GM18517 (cell line): ENCODE measurements around the gene PDCD1.
"Not testable (repeated sequence)": the region's sequence is repeated elsewhere in the genome, so short reads cannot be mapped to it uniquely, and the experiment has no call there.

ENCODE experiments used
- ATAC-seq: cut with Tn5 transposase; IDR thresholded peaks from one replicate; pipeline ENCODE4 v1.9.1; 2021; ENCODE audit warnings: mild to moderate bottlenecking, moderate library complexity; ENCODE audit not compliant: unreplicated experiment

The PDCD1 gene

DNA sequence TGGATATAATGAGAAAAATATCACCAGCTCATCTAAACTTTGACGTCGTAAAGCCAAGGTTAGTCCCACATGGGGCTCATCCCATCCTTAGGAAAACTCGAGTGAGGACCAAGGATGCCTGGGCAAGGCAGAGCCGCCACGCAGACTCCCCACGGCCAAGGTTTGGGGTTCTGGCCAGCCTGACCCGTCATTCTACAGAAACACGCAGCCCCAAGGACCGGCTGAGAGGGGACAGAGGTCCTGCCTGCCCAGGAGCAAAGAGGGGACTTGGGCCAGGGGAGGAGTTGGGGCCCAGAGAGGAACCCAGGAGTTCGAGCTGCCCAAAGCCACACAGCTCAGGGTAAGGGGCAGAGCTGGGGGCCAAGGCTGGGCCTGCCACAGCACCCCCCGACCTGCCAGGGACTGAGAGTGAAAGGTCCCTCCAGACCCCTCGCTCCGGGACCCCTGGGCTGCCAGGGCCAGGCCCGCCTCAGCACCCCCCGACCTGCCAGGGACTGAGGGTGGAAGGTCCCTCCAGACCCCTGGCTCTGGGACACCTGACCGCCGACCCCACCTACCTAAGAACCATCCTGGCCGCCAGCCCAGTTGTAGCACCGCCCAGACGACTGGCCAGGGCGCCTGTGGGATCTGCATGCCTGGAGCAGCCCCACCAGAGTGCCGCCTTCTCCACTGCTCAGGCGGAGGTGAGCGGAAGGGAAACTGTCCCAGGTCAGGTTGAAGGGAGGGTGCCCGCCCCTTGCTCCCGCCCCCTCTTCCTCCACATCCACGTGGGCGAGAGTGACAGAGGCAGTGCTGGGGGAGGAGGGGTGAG lies at the start of gene PDCD1:
Gene PDCD1 (minus strand): TSS at position 689 of the 811 bp plus-strand sequence. CDS start 56 bp downstream, at position 633.
- peak; percentile 30 for ATAC-seq

- not testable (repeated sequence) for ATAC-seq
These were observed 49.1 kb upstream of the PDCD1 start for GRCh38 chr2:241907831-241908230.

DNA sequence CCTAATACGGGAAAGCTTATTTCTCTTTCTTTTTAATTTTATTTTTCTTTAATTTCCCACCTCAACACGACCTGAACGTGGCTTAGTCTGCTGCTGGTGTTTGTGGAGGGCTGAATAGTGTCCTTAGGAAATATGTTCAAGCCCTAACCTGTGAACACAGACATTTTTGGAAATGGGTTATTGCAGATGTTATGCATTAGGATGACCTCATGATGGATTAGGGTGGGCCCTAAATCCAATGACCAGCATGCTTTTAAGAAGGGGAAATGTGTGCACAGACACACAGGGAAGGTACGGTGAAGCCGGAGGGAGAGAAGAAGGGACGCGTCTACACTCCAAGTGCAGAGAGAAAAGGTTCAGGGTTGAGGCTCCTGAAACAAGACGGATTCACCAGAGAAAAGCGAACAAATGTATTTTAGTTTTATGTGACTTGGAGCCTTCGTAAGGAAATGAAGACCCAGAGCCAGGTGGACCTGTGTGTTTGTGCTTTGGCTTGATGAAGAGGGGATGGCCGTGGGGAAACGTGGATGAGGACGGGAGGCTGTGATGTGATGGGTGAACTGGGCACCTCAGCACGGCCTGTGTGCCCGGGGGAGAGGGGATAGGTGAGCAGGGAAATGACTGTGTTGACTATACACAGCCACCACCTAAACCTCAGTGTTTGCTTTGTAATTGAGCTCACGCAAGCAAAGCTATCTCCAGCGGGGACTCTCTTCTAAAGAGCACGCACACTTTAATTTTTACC lies 48.3 kb upstream of the PDCD1 start:
- no peak for ATAC-seq

GRCh38 chr2:241906378-241906770 lies 47.7 kb upstream of the PDCD1 start:
- not testable (repeated sequence) for ATAC-seq

DNA sequence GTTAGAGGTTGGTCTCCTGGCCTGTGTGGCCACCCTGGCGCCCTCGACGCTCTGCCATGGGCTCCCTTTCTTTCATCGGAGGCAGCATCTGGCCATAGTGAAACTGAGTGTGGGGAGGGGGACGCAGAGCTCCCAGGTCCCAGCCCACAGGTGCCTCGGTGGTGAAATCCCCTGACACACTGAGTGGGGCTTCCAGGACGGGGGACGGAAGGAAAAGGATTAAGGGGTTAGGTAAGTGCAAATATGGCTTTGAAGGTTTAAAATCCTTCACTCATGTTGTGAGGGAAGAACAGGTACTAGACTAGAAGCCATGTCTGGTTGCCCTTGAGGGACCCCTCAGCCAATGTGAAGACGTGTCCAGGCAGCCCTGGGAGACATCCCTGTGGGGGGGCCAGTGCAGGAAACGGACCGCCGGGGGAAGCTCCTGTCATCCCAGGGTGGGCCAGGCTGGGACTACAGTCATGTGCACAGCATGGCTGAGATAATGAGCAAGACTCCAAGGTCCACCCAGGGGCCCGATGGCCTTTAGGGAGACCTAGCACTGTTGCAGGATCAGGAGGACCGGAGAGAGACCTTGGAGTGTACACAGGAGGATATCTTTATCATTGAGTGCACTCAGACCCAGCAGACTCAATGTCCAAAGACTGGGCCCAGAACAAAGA lies 47.2 kb upstream of the PDCD1 start:
- ATAC-seq = no peak

DNA sequence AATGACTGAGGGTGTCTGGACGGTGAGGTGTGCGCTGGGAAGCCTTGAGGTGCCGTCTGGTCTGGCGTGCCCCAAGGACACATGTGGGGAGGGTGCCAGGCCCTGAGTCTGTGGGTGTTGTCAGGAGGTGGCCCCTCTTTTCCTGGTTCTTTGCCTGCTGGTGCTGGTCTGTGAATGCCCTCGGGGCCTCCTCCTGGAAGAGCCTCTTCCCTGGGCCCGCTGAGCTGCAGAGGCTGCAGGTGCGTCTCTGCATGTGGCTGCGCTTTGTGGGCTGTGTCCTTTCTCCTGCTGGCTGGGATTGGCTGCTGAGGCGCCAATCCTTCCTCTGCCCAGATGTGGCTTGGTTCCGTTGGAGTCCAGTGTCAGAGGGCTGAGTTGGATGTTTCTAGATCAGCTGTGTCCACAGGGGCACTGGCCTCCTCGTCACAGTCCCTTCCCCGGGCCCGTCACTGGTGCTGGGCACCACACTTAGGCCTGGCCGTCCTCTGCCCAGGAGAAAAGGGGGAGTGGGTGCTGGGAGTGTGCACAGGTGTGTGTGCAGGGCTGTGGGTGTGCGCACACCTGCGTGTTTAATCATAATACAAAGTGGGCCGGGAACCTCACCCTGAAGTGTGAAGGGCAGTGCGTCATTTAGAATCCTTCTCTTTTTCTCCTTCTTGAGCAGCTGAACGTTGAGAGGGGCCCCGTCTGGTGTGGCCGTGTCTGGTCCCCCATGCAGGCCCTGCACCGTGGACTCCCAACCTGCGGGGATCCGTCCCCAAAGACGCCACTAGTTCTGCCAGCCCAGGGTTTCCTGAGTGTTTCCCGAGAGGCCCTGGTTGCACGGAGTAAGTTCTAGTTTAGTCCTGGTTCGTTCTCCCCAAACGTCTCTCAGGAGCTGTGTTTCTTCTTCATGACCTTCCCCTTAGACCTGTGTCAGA lies 46.4 kb upstream of the PDCD1 start:
- ATAC-seq = no peak

DNA sequence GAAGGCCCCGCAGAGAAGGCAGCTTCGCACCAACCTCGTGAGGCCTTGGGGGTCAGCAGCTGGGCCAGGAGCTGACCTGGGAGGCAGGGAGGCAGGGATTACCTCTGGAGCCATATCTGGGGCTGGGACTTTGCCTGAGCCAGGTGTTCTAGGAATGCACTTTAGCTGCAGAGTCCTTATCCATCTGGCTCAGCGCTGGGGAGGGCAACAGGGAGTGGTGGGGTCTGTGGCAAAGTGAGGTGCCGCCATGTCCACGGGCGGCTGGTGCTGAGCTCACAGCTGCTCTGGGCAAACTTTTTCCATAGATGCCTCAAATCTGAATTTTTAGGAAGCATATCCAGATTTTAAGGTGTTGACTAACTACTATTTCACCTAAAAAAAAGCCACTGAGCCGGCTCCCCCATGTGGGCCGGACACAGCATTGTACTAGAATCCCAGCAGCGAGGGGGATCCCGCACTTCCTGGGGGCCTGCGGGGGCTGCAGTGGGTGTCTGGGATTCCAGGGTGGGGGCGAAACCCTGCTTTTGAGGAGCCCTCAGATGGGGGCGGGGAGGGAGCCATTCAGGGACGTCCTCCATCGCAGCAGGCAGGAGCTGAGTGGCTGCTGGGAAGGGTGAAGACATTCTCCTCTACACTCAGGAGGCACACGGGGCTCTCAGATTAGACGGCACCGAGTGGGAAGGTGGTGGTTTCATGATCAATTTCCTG lies 45.5 kb upstream of the PDCD1 start:
- ATAC-seq = no peak

DNA sequence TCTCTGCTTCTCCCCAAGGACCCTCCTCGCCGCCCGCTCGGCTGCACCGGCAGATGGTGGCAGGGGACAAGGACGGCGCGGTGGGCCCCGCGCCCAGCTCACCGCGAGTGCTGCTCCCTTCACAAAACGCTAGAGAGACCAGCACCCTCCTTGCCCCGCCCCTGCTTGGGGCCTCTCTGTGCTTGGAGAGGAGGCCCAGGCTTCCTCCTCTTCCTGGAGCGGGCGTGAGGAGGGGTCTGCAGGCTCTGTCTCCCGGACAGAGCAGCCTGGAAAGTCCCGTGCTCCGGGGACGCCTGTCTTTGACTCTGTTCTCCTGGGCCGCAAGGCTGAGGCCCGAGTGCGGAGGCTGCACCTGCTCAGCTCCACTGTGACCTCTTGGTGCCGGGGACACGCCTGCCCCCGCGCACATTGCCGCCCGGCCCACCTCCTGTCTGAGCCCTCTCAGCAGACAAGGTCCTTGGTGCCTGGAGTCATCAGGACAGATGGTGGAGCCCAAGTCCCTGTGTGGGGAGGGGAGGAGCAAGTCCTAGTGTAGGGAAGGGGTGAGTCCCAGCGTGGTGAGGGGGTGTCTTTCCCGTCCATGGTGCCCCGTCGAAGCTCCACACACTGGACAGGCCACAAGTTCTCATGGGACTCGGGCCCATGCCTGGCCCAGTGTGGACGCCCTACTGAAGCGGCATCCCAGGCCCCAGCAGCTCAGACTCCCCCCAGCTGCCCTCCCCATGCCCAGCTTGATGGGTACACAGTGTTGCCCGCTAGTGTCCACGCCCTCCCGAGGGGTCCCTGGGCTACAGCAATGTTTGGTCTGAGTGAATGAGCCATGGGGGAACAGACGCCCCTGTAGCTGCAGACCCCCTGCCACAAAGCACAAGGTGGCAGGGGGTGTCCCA lies 44.7 kb upstream of the PDCD1 start:
- ATAC-seq = no peak

GRCh38 chr2:241902357-241902991 lies 43.8 kb upstream of the PDCD1 start:
- ATAC-seq = no peak

DNA sequence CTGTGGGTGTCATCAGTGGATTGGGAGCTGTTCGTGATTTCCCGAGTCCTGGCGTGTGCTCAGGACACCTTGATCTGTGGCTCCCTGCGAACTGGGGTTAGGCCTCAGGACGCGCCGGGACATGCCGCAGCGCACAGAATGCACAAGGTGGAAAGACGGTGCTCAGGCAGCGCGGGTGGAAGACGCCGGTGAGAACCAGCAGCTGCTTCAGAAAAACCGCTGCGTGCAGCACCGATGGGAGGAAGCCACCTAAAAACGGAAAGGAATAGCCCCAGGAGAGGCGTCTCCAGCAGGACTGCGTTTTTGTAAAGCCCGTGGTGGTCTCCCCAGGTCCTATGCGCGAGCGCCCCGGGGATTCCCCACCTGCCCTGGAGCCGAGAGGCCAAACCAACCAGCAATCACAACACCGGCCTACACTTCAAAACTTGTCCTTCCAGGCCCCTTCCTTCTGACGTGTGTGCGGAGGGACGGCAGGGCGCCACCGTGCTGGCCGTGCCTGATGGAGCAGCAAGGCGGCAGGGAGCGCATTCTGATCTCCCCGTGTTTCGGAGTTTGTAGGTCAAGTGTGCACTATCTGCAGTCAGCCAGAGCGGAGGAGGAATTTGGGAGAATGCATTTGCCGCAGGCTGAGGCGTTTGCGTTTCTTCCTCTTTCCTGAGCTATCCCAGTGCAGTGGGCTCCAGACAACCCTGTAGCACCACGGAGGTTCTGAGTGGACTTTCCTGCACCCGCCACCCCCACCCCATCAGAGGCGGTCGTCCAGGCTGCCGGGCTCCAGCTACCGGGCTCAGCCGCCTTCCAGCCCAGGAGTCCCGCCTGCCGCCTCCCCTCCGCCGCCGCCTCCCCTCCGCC lies 43.0 kb upstream of the PDCD1 start:
- ATAC-seq = no peak

DNA sequence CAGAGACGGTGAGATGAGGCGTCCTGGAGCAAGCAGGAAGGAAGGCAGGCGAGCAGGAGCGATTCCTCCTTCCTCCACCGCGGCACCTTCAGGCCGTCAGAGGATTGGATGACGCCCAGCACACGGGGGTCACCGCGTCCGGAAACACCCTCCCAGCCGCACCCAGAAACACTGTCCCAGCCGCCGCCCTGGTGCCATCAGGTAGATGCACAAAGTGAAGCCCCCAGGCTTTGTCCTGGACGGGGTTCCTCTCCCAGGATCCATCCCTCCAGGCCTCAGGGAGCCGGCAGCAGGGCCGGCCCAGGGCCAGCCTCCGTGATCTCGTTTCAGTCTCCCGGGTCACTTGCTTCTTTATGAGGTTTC lies 42.3 kb upstream of the PDCD1 start:
- ATAC-seq = no peak

- ATAC-seq = no peak
These were observed 41.7 kb upstream of the PDCD1 start for GRCh38 chr2:241900251-241901017.

DNA sequence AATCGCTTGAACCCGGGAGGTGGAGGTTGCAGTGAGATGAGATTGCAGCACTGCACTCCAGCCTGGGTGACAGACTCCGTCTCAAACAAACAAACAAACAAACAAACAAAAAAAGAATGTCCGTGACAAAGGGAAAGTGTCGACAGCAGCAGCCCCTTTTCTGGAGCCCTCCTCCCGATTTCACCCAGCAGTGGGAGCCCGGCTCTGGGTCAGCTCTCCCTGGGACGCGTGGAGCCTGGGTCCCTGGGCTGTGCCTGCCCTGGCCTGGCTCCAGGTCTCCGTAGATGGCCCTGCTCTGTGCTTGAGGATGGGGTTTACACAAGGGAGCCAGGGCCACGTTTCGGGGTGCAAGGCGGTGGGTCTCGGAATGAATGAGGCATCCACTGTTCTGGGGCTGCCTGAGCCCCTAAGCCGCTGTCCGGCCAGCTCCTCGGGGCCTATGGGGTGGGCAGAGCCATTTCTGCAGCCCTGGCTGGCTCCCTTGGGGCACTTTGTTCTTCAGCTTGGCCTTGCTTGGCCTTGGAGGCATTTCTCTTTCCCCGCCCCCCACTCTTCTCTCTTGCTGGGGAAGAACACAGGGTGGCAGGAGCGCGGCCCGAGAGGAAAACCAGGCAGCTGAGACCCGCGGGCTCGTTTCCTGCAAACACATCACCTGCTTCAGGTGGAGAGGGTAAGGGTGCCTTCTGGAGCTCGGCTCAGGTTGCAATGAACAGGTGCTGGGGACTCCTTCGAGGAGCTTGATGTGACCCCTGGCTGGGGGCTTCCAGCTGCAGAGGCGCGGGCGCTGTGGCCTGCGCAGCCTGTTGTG lies 40.0 kb upstream of the PDCD1 start:
- no peak for ATAC-seq

DNA sequence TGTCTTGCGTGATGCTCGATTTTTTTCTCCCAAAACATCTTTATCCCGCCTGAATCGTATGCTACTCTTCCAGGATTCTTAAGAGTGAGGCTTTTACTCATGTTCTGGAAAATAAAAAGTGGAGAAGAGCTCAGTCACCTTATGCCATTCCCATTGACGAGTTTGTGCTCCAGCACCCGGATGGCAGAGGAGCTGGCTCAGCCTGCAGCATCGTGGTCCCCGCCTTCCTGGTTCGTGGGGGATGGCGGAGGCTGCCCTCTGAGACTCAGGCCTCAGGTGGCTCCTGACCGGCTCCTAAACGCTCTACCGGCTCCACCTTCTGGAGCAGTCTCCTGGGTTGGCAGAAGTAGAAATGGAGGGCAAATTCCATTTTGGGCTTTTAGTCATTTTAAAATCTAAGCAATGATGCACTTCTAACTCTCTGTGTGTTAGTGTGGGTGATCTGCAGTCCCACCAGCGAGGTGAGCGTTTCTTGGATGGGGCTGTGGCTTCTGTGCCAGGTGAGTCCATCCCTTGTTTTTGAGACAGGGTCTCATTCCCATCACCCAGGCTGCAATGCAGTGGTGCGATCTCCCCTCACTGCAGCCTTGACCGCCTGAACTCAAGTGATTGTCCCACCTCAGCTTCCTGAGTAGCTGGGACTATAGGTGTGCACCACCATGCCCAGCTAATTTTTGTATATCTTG lies 38.7 kb upstream of the PDCD1 start:
- no peak for ATAC-seq

GRCh38 chr2:241896746-241897201 lies 38.1 kb upstream of the PDCD1 start:
- no peak for ATAC-seq
